UCSD-AML1 (cell line): Measurements from ENCODE around the gene CREBRF.
A peak's percentile ranks its signal among the peaks of the same experiment; 100 is the strongest.
"Not testable (repeated sequence)": the region's sequence is repeated elsewhere in the genome, so short reads cannot be mapped to it uniquely, and the experiment has no call there.

Source experiments
- DNase-seq: peaks from one replicate; lab custom pipeline; 2025; ENCODE audit not compliant: unreplicated experiment; lab: John Stamatoyannopoulos, UW

Gene CREBRF

GRCh38 chr5:173035904-173036707, 20.0 kb upstream of the CREBRF start:
- DNase-seq: no peak

- DNase-seq: no peak
These were observed 17.0 kb upstream of the CREBRF start for GRCh38 chr5:173039188-173039587.

DNA sequence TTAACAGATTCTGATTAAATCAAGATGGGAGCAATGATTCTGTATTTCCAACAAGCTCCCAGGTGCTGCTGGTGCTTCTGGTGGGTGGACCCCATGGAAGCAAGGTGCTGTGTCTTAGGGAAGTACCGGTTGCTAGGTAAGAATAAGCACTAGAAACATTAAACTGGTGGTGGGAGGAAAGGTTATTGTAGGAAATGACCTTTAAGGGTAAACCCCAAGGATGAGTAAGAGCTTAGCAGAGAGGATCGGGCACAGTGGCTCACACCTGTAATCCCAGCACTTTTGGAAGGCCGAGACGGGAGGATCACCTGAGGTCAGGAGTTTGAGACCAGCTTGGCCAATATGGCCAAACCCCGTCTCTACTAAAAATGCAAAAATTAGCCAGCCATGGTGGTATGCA, 16.2 kb upstream of the CREBRF start:
- no peak for DNase-seq

GRCh38 chr5:173041881-173042762, 14.0 kb upstream of the CREBRF start:
- no peak for DNase-seq

- DNase-seq: no peak
These were observed 13.4 kb upstream of the CREBRF start for GRCh38 chr5:173042763-173043107.

DNA sequence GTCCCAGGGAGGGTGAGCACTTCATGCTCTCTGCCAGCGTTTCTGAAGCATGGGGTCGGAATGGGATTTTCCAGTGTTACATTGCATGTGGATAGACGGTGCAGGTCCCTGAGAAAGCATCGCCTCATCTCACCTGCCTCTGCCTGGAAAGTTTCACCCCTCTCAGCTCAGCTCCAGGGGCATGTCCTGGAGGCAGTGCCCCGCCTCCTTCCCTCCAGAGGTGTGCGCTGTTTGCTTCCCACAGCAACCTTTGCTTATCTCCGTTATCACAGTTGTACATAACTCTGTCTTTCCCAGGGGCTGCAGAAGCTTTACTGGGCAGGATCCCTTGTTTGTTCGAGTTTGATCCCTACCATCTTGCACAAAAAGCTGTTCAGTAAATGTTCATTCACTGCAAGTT, 10.7 kb upstream of the CREBRF start:
- DNase-seq: no peak

DNA sequence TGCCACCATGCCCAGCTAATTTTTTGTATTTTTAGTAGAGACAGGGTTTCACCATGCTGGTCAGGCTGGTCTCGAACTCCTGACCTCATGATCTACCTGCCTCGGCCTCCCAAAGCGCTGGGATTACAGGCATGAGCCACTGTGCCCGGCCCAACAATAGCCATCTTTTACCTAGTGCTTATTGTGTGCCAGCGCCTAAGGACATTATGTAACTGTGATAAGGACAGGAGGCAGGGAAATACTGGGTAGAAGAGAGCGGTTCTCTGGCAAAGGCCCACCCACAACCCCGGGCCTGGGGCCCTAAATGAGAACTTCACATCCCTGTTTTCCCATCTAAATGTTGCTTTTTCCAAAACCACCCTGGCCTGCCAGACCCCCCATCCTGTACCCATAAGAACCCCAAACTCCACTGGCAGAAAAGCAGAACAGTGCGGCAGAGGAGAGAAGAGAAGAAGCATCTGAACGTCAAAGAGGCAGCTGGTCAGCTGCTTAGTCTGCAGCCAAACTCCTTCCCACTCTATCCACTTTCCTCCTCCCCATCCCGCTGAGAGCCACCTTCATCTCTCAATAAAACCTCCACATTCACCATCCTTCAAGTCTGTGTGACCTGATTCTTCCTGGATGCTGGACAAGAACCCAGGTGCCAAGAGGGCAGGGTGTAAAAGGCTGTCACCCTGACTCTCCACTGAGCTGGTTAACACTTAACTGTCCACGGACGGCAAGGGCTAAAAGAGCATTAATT, 8.9 kb upstream of the CREBRF start:
- DNase-seq: not testable (repeated sequence)

DNA sequence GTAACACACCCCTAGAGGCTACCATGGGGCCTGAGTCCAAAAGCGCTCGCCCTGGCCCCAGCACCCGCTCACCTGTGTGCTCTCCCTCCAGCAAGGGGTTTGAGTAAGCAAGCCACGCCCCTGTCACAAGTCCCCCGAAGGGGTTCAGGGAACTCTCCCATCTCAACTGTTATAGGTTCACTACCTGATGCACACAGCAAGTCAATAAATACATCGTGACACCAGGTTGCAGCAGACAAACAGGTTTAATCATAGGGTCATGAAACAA, 8.4 kb upstream of the CREBRF start:
- DNase-seq: no peak

DNA sequence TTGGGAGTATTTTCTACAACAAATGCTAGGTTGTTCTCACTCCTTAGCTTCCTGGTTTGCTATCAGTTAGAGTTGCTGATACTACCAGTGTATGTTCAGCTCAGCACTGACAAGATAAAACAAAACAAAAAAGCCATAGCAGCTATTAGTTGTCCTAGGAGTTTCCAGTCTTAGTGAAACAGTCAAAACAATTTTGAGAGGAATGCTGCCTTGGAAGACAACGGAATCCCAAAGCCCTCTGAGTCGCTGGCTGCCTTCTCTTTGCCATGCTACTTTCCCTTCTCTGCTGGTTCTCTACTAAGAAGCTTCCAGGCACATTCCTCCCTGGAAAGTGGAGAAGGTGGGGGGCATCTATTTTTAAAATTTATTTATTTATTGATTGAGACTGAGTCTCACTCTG, 5.4 kb upstream of the CREBRF start:
- DNase-seq: no peak

- DNase-seq: no peak
These were observed 4.4 kb upstream of the CREBRF start for GRCh38 chr5:173051746-173052145.

DNA sequence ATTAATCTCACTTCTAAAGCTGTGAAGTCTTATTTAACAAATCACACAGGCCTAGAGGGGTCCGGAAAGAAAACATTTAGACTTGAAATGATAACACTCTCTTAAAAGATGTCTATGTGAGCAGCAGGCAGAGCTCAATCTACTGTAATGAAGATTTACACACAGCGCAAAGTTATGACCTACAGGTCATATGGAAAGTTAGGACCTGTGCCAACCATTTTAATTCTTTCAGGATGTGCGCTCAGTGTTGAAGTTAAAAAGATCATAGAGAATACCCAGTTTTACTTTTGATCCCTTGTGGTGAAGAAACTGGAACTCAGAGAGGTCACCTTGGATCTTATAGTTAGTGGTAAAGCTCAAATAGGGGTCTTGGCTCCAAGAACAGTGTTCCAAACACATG, 3.1 kb upstream of the CREBRF start:
- DNase-seq: no peak

DNA sequence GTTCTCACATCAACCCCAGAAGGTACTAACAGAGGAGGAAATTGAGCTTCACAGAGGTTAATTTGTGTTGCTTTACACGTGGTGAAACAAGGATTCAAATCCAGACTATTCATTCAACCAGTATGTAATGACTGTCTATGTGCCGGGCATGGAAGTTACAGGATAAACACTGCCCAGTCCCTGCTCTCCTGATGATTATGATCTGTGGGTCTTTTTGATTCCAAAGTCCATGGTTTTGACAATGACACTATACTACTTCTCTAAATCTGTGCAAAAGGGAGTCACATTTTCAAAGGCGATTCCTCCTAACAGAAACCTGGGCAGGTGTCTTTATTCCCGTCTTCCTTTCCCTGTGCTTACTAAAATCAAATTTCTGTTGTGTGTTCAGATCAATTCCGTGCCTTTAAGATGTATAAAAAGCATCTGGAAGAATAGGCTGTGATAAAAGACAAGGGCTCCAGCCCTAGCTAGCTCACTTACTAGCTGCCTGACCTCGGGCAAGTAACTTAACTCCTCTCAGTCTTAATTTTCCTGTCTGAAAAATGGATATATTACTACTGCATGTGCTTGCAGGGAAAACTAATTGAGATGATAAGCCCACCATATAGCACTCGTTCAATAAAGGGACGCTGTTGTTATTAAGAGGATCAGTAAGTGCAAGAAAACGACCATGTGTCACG, 970 bp upstream of the CREBRF start:
- DNase-seq: no peak

GRCh38 chr5:173055722-173055982, 500 bp upstream of the CREBRF start:
- DNase-seq: no peak

DNA sequence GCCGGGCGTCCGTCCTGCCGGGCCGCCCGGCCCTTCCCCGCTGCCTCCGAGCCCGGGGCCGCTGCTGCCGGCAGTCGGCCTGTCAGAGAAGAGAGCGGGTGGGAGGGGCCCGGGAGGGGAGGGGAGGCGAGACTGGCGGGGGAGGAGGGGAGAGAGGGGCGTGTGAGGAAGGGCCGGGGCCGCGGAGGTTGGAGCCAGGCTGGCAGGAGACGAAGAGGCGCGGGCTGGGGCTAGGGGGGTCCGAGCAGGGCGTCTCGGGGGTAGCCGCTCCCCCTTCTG, 570 bp downstream of the CREBRF start:
- no peak for DNase-seq

- DNase-seq: peak; percentile 99
These were observed 1.1 kb downstream of the CREBRF start for GRCh38 chr5:173057062-173057924.

DNA sequence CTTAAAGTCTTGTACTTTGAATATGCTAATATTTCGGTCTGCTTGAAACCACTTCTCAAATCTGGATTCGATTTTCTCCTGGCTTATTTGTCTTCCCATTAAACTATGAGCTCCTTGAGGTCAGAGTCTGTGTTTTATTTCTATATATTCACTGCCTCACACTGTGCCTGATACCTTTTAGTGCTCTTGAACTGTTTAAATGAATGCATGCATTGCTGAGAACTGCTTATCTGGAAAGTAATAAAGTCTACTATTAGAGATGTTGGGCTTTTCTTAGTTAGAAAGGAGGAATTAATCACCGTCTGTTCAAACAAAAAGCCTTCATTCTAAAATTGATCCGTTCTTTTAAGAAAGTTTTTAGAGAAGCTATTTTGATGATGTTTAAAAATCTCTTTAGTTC, 6.0 kb downstream of the CREBRF start:
- no peak for DNase-seq

GRCh38 chr5:173065155-173065554, 9.0 kb downstream of the CREBRF start:
- DNase-seq: no peak

DNA sequence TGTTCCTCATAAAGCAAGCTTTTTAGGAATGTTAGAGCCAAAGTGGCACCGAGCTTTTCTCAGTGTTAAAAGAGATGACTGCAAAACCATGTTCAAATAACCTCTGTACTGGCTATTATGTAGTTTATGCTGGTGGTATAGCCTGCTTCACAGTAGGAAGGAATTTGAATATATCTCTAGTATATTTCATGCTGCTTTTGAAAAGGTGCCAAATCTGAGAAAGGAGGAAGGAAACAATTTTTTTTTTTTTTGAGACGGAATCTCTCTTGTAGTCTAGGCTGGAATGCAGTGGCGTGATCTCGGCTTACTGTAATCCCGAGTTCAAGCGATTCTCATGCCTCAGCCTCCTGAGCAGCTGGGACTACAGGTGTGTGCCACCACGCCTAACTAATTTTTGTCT, 13.5 kb downstream of the CREBRF start:
- DNase-seq: no peak

GRCh38 chr5:173075137-173075843, 19.1 kb downstream of the CREBRF start:
- no peak for DNase-seq

DNA sequence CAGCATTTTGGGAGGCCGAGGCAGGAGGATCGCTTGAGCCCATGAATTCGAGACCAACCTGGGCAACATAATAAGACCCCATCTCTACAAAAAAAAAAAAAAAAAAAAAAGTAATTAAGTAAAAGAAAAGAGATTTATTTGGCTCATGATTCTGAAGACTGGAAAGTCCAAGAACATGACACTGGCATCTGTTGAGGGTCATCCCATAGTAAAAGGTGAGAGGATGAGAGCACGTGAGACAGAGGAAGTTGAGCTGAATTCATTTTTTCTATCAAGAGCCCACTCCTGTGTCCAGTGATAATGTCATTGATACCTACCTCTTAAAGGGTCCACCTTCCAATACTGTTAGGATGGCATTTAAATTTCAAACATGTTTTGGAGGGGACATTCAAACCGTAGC, 19.8 kb downstream of the CREBRF start:
- no peak for DNase-seq
